SU-DHL-6 (cell line): ENCODE data around the gene ZBTB16.

Source experiments
- EZH2phosphoT487 ChIP-seq: fragments of 200-600 bp; sonication (generic), shearing (Covaris generic); conservative IDR thresholded peaks from 2 replicates; pipeline ENCODE4 v1.6.1; 2018; ENCODE audit warnings: mild to moderate bottlenecking, antibody characterized with exemption, low read length, moderate library complexity, mixed read lengths
- TF ChIP-seq, protein P1 (sequence below): fragments of 200-600 bp; sonication (generic); IDR thresholded peaks from one replicate; pipeline ENCODE4 v1.5.1; 2017; ENCODE audit warnings: antibody characterized with exemption, mild to moderate bottlenecking, low read length, moderate library complexity; ENCODE audit not compliant: insufficient read depth, poor library complexity, severe bottlenecking

DNA sequence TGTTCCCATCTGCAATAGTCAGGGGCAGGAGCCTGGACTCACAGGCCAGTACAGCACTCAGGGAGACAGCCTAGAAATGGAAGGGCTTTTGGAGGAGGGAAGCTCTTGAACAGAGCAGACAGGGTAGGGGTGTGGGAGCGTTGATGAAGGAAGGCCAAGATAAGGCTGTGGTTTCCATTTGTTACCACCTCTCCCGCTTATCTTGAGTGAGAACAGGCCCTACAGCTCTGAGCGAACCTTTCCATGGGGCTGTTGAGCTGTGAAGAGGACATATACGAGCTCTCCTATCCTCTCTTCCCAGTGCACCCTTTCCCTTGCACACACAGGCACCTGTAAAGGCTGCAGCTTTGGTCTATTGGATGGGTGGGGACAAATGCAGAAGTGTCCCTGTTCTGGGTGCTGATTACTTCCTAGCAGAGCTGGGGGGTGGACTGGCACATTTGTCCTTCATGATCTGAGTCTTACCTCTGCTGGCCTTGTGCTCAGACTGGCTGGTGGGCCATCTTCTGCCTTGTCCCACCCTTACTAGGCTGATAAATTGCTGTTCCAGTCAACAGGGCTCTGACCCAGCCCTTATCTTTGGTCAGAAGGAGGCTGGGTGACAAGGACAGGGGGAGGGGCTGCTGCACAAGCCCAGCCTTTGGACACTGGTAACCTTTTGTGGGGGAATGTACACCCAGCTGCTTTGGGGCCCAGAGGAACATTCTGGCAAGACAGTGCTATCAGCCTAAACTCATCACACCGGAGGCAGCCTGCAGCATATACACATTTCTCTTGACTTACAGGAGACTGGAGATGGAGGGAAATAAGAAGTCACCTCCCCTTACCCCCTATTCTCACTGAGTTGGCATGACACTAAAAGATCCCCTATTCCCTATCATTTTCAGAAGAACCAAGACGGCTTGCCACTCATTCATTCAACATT lies 156.6 kb downstream of the ZBTB16 start:
- TF ChIP-seq EZH2phosphoT487 = no peak
- TF ChIP-seq, protein P1, sequence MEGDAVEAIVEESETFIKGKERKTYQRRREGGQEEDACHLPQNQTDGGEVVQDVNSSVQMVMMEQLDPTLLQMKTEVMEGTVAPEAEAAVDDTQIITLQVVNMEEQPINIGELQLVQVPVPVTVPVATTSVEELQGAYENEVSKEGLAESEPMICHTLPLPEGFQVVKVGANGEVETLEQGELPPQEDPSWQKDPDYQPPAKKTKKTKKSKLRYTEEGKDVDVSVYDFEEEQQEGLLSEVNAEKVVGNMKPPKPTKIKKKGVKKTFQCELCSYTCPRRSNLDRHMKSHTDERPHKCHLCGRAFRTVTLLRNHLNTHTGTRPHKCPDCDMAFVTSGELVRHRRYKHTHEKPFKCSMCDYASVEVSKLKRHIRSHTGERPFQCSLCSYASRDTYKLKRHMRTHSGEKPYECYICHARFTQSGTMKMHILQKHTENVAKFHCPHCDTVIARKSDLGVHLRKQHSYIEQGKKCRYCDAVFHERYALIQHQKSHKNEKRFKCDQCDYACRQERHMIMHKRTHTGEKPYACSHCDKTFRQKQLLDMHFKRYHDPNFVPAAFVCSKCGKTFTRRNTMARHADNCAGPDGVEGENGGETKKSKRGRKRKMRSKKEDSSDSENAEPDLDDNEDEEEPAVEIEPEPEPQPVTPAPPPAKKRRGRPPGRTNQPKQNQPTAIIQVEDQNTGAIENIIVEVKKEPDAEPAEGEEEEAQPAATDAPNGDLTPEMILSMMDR = no peak
